ENCODE measurements around the gene RNF151. TPM values are rescaled to one million over a fixed set of nuclear protein-coding genes. Genes with fewer than 3 reads are reported as not detected.
"Not testable (repeated sequence)": the region's sequence is repeated elsewhere in the genome, so short reads cannot be mapped to it uniquely, and the experiment has no call there.

The RNF151 gene
- total RNA-seq, 1 experiment from 2014 or later = 0.28 TPM

- H3K14ac ChIP-seq (ENCODE audit: insufficient read depth, low read length) = no peak overlapping the region
- no peak overlapping the region for H2BK15ac ChIP-seq (ENCODE audit: low read depth, low read length)
- no peaks in the 10 kb centered on the region; the same call in 1 of the 2 replicates for H3K4me1 ChIP-seq (ENCODE audit: insufficient read depth, low read length)
- no peak overlapping the region for H2BK120ac ChIP-seq (ENCODE audit: low read depth, low read length, poor library complexity, severe bottlenecking)
- H4K8ac ChIP-seq (replicated peaks; ENCODE audit: insufficient read length, low read depth, low read length) = no peak overlapping the region
- no peak for DNase-seq
- no peak overlapping the region for H3K27ac ChIP-seq (ENCODE audit: insufficient read length, low read depth, low read length)
- Mint-ChIP-seq H3K9me3 (peaks cover 2% of the 10 kb centered on the region in 2 experiments; a peak in 3 of 5 replicates), H3K4me3 (no peak overlapping the region), H3K4me1 (peaks cover 14 to 60% of the 10 kb centered on the region in 2 experiments), H3K36me3 (ENCODE audit: insufficient read depth in 1 of 3, low read depth in 3 of 3) (peaks cover 0 to 2% (median 0%) of the 10 kb centered on the region in 3 experiments; a peak in 1 of 7 replicates), H3K27me3 (ENCODE audit: low read depth) (peaks cover 94% of the 10 kb centered on the region), H3K27ac (no peak overlapping the region)
- peaks cover 4% of the 10 kb centered on the region for H3K23me2 ChIP-seq (ENCODE audit: insufficient read length, low read depth, low read length, poor library complexity, severe bottlenecking)
- no peak overlapping the region for H3K4ac ChIP-seq (ENCODE audit: low read depth, low read length)
- H3K9ac ChIP-seq (ENCODE audit: extremely low read depth, insufficient read length, low read length) = no peak overlapping the region
- H2BK5ac ChIP-seq (ENCODE audit: insufficient read length, low read length) = no peak overlapping the region
- no peak overlapping the region for H3K18ac ChIP-seq (ENCODE audit: insufficient read length, low read depth, low read length)
- H3K23ac ChIP-seq (ENCODE audit: insufficient read length, low read depth, low read length) = no peak overlapping the region
- H3K9me3 ChIP-seq (ENCODE audit: control insufficient read depth, low read depth, low read length) = no peaks in the 10 kb centered on the region
- no peak overlapping the region for H3K4me2 ChIP-seq (ENCODE audit: insufficient read depth, insufficient read length, low read length)
- TF ChIP-seq, protein P1, sequence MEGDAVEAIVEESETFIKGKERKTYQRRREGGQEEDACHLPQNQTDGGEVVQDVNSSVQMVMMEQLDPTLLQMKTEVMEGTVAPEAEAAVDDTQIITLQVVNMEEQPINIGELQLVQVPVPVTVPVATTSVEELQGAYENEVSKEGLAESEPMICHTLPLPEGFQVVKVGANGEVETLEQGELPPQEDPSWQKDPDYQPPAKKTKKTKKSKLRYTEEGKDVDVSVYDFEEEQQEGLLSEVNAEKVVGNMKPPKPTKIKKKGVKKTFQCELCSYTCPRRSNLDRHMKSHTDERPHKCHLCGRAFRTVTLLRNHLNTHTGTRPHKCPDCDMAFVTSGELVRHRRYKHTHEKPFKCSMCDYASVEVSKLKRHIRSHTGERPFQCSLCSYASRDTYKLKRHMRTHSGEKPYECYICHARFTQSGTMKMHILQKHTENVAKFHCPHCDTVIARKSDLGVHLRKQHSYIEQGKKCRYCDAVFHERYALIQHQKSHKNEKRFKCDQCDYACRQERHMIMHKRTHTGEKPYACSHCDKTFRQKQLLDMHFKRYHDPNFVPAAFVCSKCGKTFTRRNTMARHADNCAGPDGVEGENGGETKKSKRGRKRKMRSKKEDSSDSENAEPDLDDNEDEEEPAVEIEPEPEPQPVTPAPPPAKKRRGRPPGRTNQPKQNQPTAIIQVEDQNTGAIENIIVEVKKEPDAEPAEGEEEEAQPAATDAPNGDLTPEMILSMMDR (conservative IDR thresholded peaks at IDR 0.05) = no peak
- no peak overlapping the region for H3T11ph ChIP-seq (ENCODE audit: low read length)
- no peaks in the 10 kb centered on the region for H3K79me1 ChIP-seq (ENCODE audit: insufficient read depth, low read depth, low read length, poor library complexity, severe bottlenecking)
- H3K27me3 ChIP-seq (ENCODE audit: insufficient read depth, low read length) = peaks cover 43% of the 10 kb centered on the region
- WGBS (ENCODE audit: extremely low coverage, insufficient read length, low lambda C conversion rate) = no CpG with 5 or more reads among the region's 30 CpGs
- H2BK20ac ChIP-seq (ENCODE audit: low read depth, low read length, poor library complexity, severe bottlenecking) = no peak overlapping the region
- H2AFZ ChIP-seq (ENCODE audit: low read length) = no peak overlapping the region
- H4K5ac ChIP-seq (ENCODE audit: insufficient read length, low read depth, low read length) = no peak overlapping the region
- H4K91ac ChIP-seq (ENCODE audit: insufficient read length, low read depth, low read length) = no peak overlapping the region
- no peak overlapping the region for H2BK12ac ChIP-seq (ENCODE audit: insufficient read length, low read depth, low read length)
- H3K56ac ChIP-seq (ENCODE audit: insufficient read length, low read depth, low read length) = no peak overlapping the region
- H4K20me1 ChIP-seq (ENCODE audit: control insufficient read depth, insufficient read depth, insufficient read length) = no peaks in the 10 kb centered on the region
- H2AK5ac ChIP-seq (ENCODE audit: insufficient read length, low read length) = no peak overlapping the region
- H3K79me2 ChIP-seq (ENCODE audit: insufficient read depth, low read length) = no peaks in the 10 kb centered on the region
Observed at GRCh38 chr16:1919327-1919998, 47.2 kb upstream of the RNF151 start.

DNA sequence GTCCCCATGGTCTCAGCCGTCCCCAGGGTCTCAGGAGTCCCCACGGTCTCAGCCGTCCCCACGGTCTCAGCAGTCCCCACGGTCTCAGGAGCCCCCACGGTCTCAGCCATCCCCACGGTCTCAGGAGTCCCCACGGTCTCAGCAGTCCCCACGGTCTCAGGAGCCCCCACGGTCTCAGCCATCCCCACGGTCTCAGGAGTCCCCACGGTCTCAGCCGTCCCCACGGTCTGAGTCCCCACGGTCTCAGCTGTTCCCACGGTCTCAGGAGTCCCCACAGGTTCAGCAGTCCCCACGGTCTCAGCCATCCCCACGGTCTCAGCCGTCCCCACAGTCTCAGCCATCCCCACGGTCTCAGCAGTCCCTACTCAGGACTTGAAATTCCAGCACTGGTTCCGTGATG, 46.5 kb upstream of the RNF151 start:
- not testable (repeated sequence) for H2BK15ac ChIP-seq (ENCODE audit: low read depth, low read length); H2BK12ac ChIP-seq (ENCODE audit: insufficient read length, low read depth, low read length); H3K14ac ChIP-seq (ENCODE audit: insufficient read depth, low read length); H3K9me3 Mint-ChIP-seq; H3T11ph ChIP-seq (ENCODE audit: low read length); H4K91ac ChIP-seq (ENCODE audit: insufficient read length, low read depth, low read length); H3K23me2 ChIP-seq (ENCODE audit: insufficient read length, low read depth, low read length, poor library complexity, severe bottlenecking); H2BK20ac ChIP-seq (ENCODE audit: low read depth, low read length, poor library complexity, severe bottlenecking); DNase-seq; H2AK5ac ChIP-seq (ENCODE audit: insufficient read length, low read length); H3K4me1 ChIP-seq (ENCODE audit: insufficient read depth, low read length); H3K4me2 ChIP-seq (ENCODE audit: insufficient read depth, insufficient read length, low read length); H3K27ac Mint-ChIP-seq; H3K4ac ChIP-seq (ENCODE audit: low read depth, low read length); H3K56ac ChIP-seq (ENCODE audit: insufficient read length, low read depth, low read length); H3K27ac ChIP-seq (ENCODE audit: insufficient read length, low read depth, low read length); H3K79me2 ChIP-seq (ENCODE audit: insufficient read depth, low read length); H2BK5ac ChIP-seq (ENCODE audit: insufficient read length, low read length); H2BK120ac ChIP-seq (ENCODE audit: low read depth, low read length, poor library complexity, severe bottlenecking); H3K9me3 ChIP-seq (ENCODE audit: control insufficient read depth, low read depth, low read length); H4K8ac ChIP-seq (replicated peaks; ENCODE audit: insufficient read length, low read depth, low read length); H3K79me1 ChIP-seq (ENCODE audit: insufficient read depth, low read depth, low read length, poor library complexity, severe bottlenecking); H4K20me1 ChIP-seq (ENCODE audit: control insufficient read depth, insufficient read depth, insufficient read length); H3K4me3 Mint-ChIP-seq; H3K9ac ChIP-seq (ENCODE audit: extremely low read depth, insufficient read length, low read length); H3K23ac ChIP-seq (ENCODE audit: insufficient read length, low read depth, low read length); H3K18ac ChIP-seq (ENCODE audit: insufficient read length, low read depth, low read length); H4K5ac ChIP-seq (ENCODE audit: insufficient read length, low read depth, low read length); H3K36me3 Mint-ChIP-seq (ENCODE audit: insufficient read depth in 1 of 3, low read depth in 3 of 3); H2AFZ ChIP-seq (ENCODE audit: low read length)
- no CpG with 5 or more reads among the region's 21 CpGs for WGBS (ENCODE audit: extremely low coverage, insufficient read length, low lambda C conversion rate)
- peaks cover 14 to 58% of the 10 kb centered on the region in 2 experiments for H3K4me1 Mint-ChIP-seq
- peaks cover 91% of the 10 kb centered on the region for H3K27me3 Mint-ChIP-seq (ENCODE audit: low read depth)
- peaks cover 43% of the 10 kb centered on the region for H3K27me3 ChIP-seq (ENCODE audit: insufficient read depth, low read length)

Measured in H9 (cell line).